ENCODE results near the gene ATXN7L1.
"Not testable (repeated sequence)": the region's sequence is repeated elsewhere in the genome, so short reads cannot be mapped to it uniquely, and the experiment has no call there.

The ATXN7L1 gene

DNA sequence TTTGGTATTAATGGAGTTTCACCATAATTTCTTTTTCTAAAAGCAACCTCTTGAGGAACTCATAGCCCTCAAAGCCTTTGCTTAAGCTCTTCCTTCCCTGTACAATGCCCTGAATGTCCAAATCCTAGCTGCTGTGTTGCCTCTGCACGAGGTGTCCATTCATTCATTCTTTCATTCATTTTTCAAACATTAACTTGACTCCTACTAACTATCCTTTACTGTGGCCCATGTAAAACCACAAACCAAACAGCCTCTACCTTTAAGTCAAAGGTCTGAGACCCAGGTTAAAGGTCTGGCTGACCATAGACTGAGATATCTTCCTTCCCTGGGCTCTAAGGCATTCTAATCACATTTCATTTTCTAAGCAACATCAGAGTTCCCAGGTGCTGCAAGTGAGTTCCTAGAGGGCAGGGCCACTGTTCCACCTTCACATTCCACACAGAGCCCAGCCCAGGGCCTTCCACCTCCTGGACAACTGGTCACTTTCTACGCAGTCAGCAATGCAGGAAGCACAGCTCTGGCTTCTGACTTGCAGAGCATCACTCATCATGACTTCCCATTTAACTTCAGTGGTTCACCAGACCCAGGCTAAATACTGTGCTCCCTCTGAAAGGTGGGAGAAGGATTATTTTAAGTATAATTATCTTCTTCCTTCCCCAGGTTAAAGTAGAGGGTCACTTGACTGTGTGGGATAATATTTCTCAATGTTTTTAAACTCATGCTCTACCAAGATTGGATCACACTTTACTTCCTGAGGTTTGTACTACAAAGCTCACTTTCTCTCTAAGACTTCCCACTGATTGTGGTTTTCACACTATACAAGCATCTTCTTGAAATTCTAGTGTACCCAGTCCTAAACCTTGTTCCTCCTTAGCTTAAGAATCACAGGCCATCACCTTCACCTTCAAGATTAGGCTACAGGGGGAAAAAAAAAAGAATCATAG lies 19.1 kb downstream of the ATXN7L1 start:
- no peak for DNase-seq

DNA sequence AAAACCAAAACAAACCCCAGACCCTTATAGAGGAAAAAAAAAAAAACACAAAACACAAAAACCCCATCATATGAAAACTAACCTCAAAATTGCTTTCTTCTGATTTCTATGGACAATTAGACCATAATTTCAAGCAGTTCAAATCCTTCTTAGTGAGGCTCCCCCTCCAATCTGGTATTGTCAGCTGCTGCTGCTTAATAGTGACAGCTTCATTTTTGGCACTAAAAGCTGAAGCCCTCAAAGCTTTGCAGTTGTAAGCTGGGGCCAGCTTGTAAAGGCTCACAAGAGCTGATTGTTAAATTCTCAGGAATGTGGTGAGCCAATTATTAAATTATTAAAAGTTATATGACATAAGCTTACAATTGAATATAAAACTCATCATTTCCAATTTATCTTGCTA lies 21.9 kb downstream of the ATXN7L1 start:
- DNase-seq: no peak

DNA sequence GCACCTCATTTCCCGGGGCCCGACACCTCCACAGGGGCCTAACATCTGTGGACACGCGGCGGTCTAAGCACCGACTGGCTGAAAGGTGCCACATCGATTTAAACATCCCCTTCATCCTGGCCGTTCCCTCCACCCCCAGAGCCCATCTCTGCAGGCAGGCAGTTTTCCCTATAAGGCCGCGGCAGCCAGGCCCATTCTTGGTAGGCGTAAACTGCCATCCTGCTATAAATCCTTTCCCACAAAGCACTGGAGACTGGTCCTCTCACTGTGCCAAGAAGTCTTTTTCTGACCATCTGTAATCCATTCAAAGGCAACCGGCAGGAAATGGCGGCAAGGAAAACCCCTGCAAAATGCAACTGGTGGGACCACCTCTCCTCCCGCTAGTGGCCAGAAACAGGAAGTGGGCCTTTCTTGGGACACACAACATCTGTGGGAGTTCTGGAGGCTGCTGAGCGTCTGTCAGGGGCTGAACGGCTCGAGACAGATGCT lies 22.4 kb downstream of the ATXN7L1 start:
- DNase-seq: no peak

DNA sequence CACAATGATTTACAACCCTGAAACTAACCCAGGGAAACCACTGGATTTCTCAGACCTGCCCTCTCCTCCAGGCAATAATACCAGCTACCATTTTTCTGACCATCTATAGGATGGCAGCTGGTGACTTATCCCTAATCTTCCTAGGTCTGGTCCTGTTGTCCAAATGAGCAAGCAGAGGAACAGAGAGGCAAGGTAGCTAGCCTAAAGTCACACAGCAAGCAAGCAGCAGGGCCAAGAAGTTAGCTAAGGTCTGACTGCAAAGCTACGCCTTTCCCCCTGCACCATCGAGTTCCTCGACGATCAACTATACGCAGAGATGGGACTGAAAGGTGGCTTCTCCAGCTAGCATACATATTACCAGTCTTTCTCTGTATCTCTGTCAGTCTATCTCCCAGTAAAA lies 25.3 kb downstream of the ATXN7L1 start:
- DNase-seq: no peak

DNA sequence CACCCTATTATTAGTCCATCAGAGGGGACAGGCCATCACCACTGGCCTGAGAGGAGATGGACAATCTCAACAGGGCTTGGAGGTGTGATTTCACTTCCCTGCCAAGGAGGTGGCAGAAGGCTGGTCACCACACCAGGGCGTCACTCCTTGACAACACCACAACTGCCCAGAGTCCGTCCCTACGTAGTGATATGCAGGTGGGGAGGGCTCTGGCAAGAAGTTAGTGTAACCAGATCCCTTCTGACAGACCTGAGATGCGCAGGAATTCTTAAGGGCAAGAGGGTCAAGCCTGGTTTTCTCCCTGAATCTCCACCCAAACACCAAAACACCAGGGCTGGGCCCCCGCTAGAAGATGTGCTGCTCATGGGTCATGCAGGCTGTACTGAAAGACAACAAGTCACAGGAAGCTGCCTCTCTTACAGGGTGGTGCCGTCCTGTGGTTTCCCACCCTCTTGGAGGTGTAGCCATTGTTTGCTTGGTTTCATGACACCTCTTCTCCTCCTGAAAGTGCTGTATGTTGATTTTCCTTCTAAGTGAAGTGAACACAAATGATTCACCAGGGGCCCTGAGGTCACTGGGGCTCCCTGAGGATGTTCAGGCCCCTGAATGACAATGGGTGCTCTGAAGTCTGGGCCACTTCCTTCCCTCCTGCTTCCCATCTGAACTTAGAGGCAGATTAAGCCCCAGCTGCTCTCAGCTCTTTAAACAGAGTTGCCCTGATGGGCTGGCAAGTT lies 27.1 kb downstream of the ATXN7L1 start:
- DNase-seq: peak; percentile 69

DNA sequence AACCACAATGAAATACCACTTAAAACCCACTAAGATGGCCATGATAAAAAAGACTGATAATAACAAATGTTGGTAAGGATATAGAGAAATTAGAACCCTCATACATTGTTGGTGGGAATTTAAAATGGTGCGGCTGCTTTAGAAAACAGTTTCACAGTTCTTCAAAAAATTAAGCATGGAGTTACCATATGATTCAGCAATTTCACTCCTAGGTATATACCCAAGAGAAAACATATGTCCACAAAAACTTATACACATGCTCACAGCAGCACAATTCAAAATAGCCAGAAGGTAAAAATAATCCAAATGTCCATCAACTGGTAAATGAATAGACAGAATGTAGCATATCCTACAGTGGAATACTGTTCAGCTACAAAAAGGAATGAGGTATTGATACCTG lies 30.0 kb downstream of the ATXN7L1 start:
- no peak for DNase-seq

DNA sequence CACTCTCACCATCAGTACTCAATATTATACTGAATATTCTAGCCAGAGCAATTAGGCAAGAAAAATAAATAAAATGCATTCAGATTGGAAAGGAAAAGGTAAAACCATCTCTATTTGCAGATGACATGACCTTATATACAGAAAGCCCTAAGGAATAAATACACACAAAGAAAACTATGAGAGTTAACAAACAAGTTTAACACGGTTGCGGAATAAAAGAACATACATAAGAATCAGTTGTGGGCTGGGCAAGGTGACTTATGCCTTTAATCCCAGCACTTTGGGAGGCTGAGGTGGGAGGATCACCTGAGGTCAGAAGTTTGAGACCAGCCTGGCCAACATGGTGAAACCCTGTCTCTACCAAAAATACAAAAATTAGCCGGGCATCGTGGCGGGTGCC lies 31.7 kb downstream of the ATXN7L1 start:
- DNase-seq: not testable (repeated sequence)

DNA sequence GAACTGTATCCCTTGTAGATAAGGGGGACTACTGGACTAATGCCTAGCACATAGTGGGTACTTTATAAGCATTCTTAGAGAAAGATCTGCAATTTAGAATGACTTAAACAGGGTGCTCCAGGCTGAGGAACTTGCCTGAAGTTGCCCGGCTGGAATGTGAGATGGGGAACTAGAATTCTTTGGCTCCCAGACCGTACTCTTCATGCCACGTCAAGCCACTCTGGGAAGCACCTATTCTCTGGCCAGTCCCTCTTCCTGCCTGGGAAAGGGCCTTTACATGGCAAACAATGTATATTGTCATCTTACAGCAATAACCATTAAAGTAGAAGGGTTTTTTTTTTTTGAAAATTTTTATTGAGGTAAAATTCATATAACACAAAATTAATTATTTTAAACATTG lies 34.5 kb downstream of the ATXN7L1 start:
- no peak for DNase-seq

DNA sequence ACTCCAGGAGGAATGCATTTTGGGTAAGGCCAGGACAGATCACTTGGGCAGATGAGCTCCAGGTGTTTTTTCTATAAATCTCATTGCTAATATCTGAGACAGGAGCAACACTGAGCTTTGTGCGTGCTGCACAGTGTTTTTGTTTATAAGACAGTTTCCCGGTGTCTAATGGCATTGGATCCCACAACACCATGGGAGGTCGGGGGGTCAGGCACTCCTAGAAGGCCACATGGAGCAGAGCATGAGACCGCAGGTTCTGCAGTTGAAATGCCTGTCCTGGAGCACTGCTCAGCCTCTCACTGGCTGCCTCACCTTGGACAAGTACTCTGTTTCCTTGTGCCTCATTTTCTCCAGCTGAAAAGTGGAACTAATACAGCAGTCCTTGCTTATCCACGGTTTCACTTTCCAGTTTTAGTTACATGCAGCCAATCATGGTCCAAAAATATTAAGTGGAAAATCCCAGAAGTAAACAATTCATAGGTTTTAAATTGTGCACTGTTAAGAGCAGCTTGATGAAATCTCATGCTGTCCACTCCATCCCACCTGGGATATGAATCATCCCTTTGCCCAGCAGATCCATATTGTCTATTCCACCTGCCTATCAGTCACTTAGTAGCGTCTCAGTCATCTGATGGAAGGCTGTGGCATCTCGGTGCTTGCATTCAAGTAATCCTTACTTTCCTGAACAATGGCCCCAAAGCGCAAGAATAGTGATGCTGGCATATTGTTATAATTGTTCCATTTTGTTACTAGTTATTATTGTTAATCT lies 35.2 kb downstream of the ATXN7L1 start:
- DNase-seq: no peak

DNA sequence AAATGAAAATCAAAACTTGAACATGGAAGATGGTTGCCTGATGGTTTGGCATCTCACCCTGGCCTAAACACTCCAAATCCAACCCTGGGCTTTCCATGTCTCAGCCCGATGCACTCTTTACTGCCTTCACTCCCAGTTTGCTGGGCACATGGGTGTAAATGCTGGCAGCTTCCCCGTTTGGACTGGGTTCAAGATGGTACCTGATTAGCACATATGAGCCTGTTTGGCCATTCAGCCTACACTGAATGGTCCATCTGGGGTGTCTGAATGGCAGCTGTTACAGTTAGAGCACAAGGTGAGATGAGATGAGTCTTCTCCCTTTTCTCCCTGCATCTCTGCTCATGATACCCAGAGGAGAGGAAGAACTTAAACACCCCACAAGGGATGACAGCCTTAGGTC lies 37.1 kb downstream of the ATXN7L1 start:
- no peak for DNase-seq

DNA sequence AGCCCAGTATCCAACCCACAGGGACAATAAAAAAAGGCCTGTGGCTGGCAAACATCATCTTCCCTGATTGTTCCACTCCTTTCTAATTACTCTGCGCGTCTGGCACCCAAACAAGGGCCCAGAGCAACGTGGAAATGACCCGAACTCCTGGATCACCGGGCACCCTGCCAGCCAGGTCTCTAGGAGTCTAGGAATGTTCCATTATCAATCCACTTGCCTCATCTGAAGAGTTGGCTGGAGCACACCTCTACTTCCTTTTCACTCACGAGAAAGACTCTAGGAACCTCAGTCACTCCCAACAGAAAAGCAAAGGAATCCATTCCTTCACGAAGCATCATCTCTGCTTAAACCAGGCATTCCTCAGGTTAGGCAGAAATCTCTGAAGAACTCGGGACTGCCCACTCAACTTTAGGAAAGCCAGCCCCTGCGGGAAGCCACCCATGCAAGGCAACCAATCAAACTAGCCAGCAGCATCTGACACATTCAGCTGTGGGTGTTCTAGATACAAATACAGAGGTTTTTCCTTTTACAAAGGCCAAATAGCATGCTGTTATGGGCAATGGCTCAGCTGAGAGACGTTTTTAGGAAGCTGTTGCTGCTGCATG lies 37.7 kb downstream of the ATXN7L1 start:
- no peak for DNase-seq

DNA sequence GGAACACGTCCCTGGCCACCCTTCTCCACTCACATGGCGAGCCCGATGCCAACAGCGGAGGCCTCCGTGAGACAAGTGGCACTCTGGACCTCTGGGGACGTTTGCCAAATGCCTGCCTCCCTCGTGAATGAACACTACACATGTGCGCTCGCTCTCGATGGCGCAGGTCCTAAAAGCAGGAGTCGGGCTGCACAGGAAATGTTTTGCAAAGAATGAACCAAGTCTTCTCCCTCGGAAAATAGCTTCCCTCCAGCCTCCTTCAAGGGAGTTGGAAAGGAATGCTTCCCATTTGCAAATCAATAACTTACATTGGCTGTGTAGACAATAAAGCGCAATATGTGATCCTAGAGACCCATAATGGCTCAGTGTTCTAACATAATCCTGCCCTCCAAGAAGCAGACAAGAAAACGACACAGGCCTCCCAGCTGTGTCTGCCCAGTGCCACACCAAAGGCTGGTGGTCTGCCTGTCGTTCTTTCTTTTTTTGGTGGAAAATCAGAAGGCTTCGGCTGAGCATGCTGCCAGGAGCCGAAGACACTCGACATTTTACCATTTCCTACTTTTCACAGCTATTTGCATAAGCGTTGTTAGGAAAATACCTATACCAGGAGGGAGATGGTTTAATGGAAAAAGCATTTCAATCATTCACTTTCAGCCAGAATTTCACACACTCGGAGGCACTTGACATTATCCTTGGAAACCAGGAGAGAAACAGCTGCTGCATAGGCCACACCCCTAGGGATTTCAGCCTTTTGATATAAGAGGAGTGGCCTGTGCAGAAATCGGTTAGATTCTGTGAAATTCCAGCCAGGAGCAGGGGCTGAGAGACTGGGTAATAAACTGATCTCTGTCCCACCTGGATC lies 38.4 kb downstream of the ATXN7L1 start:
- DNase-seq: no peak

DNA sequence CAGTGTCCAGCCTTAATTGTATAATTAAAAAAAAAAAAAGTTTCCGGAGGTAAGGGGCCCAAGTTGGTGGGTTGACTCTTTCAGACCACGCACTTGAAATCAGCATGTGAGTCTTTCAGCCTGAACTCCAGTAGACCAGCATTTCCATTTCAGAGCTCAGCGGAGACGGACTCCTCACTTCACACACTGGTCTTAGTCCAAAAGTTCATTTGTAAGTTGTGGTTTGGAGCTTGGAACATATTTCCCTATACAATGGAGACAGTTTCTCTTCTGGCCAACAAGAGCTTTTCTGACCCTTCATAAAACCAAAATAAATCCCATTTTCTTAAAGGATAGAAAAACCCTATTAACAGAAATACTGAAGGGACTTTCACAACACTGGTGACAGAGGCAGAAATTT lies 41.0 kb downstream of the ATXN7L1 start:
- no peak for DNase-seq

DNA sequence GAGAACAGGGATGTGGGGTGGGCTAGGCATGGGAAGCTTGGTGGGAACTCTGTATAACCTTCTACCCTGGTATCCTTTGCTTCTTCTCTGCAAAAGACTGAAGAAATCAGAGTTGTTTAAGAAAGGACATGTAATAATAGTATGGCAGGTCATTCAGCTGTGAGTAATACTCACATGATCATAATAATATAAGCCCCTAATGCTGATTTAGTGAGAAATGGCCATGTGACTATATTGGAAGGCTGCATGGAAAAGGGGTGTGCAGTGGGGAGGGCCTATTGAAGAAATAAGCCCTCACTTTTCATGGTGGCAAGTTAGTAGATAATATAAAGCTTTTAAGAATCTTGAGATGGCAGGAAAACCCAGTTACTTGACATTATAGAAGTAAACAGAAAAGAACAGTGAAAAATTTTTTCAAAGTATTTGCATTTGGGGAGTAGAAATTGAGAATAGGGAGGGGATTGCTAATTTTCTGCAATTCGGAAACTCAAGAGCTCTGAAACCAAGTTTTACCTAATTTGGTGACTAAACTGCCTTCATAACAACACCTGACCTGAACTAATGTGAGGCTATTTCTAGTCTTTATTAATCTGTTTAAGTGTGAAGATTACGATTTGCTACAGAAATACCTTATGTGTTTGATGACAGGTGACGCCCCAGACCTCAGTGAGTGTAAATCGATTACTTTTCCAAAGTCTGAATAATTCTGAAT lies 44.4 kb downstream of the ATXN7L1 start:
- no peak for DNase-seq

DNA sequence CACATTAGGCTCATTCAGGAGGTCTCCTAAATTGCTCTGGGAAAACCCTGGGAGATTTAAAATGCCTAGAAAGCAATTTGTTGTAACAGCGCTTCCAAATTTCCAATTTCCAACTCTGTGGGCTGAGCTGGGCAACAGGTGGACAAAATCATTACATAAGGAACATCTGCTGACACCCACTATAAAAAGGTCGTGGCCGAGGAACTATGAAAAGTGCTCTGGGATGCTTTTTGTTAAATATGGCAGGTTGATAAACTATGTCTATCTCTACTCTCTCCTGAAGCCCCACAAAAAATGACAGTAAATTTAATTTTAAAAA lies 45.1 kb downstream of the ATXN7L1 start:
- DNase-seq: no peak

DNA sequence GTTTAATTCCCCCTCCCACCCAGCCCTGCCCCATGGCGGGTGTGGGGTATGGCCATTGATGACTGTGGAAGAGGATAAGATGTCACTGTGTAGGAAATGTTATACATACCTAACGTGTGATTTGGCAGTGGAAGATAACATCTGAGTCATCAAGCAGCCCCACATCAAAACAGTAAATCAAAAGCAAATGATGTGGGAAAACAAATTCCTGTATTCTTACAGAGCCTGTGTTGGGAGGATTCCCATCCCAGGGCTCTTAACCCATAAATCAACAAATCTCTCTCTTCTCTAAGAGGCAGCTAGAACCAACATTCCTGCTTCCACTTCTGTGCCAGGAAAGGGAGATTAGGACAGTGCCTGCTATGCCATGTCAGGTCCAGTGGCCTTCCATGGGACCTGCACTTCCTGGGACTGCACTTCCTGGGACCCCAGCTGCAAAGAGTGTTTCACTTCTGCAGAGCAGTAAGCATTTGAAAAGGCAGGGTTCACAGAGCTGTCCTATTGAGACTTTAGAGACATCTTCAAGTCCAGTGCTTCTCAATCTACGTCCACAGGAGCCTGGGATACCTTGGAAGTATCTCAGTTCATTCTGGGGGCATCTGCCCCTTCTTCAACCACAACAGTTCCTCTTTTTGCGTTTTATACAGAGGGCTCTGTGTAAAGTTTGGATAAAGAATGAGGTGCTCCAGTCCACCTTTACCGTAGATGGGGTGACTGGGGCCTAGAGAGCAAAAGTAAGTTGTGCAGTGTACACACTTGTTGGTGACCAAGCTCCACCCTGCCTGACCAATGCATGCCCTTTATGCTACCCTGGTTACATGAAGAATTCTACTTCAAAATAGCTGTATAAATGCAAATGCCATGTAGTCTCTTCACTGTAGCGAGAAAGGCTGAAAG lies 45.7 kb downstream of the ATXN7L1 start:
- DNase-seq: no peak

DNA sequence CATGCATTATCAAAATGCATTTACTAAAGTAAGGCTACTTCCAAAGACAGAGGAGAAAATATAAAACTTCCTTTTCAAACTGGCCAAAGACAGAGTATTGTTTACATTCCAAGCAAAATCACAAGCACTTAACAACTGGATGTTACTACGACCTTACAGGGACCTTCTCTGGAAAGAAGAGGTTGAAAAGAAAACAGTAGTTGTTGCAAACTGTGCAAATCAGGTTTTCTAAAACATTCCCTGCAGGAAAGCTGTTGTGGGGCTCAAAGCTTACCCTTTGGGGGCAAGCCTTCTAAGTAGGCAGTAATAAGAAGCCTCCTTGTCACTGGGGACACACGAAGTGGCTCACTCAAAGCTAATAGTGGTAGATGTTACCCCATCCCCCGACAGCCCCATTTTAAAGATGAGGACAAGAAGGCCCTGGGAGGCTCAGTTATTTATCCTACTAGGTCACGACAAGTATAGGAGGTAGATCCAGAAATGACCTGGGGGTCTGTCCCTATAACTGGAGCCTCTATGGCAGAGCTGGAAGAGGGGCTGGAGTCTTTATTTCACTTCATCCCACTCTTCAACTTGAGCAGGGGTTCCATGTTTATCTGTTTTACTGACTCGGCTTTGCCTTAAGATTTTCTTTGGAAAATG lies 46.6 kb downstream of the ATXN7L1 start:
- no peak for DNase-seq

DNA sequence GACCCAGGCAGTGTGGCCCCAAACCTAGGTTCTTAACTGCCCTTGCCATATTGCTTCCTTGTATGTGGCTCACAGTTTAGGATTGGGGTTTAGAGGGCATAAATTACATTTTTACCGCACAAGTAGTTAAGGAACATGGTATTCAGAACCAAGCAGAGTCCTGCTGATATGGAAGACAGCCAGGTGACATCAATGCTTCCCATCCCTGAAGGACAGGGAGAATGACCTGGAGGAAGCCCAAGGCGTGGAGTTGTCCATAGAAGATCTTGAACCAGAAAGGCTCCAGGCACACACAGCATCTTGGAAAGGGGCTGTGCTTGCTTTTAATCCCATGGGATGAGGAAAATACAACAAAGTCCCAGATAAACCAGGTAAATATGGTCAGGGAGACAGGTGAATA lies 48.3 kb downstream of the ATXN7L1 start:
- DNase-seq: no peak

DNA sequence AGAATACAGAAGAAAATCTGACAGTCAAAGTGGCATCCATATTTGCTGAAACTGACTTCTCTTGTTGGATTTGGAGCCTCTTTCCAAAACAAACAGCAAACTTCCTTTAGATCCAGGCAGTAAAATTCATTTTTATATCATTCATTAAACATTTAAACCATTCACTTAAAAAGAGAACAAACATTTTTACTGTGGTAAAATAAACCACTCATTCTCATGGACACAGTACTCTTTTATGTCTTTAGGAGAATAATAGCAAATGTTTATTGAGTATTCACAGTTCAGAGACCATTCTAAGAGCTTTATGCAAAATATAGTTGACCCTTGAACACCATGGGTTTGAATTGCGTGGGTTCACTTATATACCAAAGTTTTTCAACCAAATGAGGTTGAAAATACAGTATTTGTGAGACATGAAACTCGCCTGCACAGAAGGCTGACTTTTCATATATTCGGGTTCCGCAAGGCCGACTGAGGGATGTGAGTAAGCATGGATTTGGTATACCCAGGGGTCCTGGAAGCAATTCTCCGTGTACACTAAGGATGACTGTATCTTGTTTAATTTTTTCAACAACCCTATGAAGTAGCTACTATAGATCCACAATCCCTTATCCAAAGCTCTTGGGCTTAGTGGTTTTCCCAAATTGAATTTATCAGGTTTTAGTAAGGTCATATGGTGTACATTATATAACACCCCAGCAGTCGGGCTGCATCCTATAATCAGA lies 49.1 kb downstream of the ATXN7L1 start:
- no peak for DNase-seq
